SU-DHL-6 (cell line): ENCODE measurements around the gene ISG20.

Experiments
- H2AFZ ChIP-seq: fragments of 200-600 bp; sonication (generic); 2 replicates; pipeline ENCODE4 v1.6.1; 2014; ENCODE audit warnings: low read depth, mild to moderate bottlenecking, moderate library complexity, mixed read lengths, antibody characterized with exemption, low read length; ENCODE audit not compliant: severe bottlenecking
- H3F3A ChIP-seq: fragments of 200-600 bp; shearing (Covaris generic); 2 replicates; pipeline ENCODE4 v1.6.0; 2016; ENCODE audit warnings: antibody characterized with exemption, mild to moderate bottlenecking; ENCODE audit not compliant: insufficient read depth
- H3K27ac ChIP-seq: fragments of 200-600 bp; sonication (generic); 2 replicates; pipeline ENCODE4 v1.5.1; 2016; ENCODE audit warnings: low read depth, mild to moderate bottlenecking, low read length, moderate library complexity, mixed read lengths
- H3K27me3 ChIP-seq: fragments of 200-600 bp; sonication (generic), shearing (Covaris generic); 2 replicates; pipeline ENCODE4 v1.6.0; 2014; ENCODE audit warnings: mild to moderate bottlenecking, low read length
- H3K36me3 ChIP-seq: fragments of 200-600 bp; sonication (generic); 2 replicates; pipeline ENCODE4 v1.6.1; 2014; ENCODE audit warnings: mild to moderate bottlenecking, low read length, mixed read lengths
- H3K4me2 ChIP-seq: fragments of 300-600, 200-600 bp; shearing (Covaris generic), sonication (generic); 2 replicates; pipeline ENCODE4 v1.6.0; 2014; ENCODE audit warnings: low read length, low read depth, mild to moderate bottlenecking; ENCODE audit not compliant: poor library complexity, severe bottlenecking
- H3K4me3 ChIP-seq: fragments of 200-600 bp; sonication (generic); 2 replicates; pipeline ENCODE4 v1.5.1; 2014; ENCODE audit warnings: antibody characterized with exemption, low read length, mild to moderate bottlenecking, mixed read lengths; ENCODE audit not compliant: insufficient read depth, poor library complexity, severe bottlenecking
- H3K79me2 ChIP-seq: fragments of 200-600 bp; sonication (generic); 2 replicates; pipeline ENCODE4 v1.6.1; 2014; ENCODE audit warnings: mild to moderate bottlenecking, low read length, moderate library complexity; ENCODE audit not compliant: insufficient read depth
- H3K9ac ChIP-seq: fragments of 200-600 bp; sonication (generic); 2 replicates; pipeline ENCODE4 v1.7.0; 2014; ENCODE audit warnings: mild to moderate bottlenecking, low read length
- H3K9me2 ChIP-seq: fragments of 200-600 bp; sonication (generic); replicated peaks from 2 replicates; pipeline ENCODE4 v1.6.1; 2014; ENCODE audit warnings: low read length; ENCODE audit not compliant: insufficient read depth
- H3K9me3 ChIP-seq: fragments of 200-600 bp; sonication (generic); 2 replicates; pipeline ENCODE4 v1.6.1; 2014; ENCODE audit warnings: low read length, mixed read lengths; ENCODE audit not compliant: insufficient read depth
- H4K20me1 ChIP-seq: fragments of 200-600 bp; sonication (generic); 2 replicates; pipeline ENCODE4 v1.6.1; 2014; ENCODE audit warnings: low read depth, mild to moderate bottlenecking, antibody characterized with exemption, low read length, moderate library complexity, mixed read lengths
- CTCF ChIP-seq: fragments of 200-600 bp; sonication (generic); IDR thresholded peaks from one replicate; pipeline ENCODE4 v1.5.1; 2017; ENCODE audit warnings: antibody characterized with exemption, mild to moderate bottlenecking, low read length, moderate library complexity; ENCODE audit not compliant: insufficient read depth, poor library complexity, severe bottlenecking
- EZH2phosphoT487 ChIP-seq: fragments of 200-600 bp; sonication (generic), shearing (Covaris generic); conservative IDR thresholded peaks from 2 replicates; pipeline ENCODE4 v1.6.1; 2018; ENCODE audit warnings: mild to moderate bottlenecking, antibody characterized with exemption, low read length, moderate library complexity, mixed read lengths

Gene ISG20

GRCh38 chr15:88619796-88620195 is 19.0 kb upstream of the ISG20 start:
- TF ChIP-seq EZH2phosphoT487: no peak
- no peak for TF ChIP-seq CTCF
- H3K4me3 ChIP-seq: no peak overlapping the region

GRCh38 chr15:88620995-88621772 is 17.6 kb upstream of the ISG20 start, which contains the start of gene AEN:
TSS of gene AEN (plus strand) at chr15:88621340. CDS start at chr15:88626210, 4,870 bp downstream.
- no peaks in the 10 kb centered on the region for H3F3A ChIP-seq
- H3K27ac ChIP-seq: peak within 1 kb of the TSS; percentile 80
- H3K9ac ChIP-seq: peak within 1 kb of the TSS; percentile 96
- H4K20me1 ChIP-seq: peaks cover 15% of the 10 kb centered on the region; the same call in 1 of the 2 replicates
- H3K79me2 ChIP-seq: peaks cover 48% of the 10 kb centered on the region
- H3K9me2 ChIP-seq: no peaks in the 10 kb centered on the region
- no peaks in the 10 kb centered on the region for H3K9me3 ChIP-seq
- peak within 1 kb of the TSS; percentile 70 for H3K4me3 ChIP-seq
- H3K27me3 ChIP-seq: no peaks in the 10 kb centered on the region
- H3K36me3 ChIP-seq: no peaks in the 10 kb centered on the region
- TF ChIP-seq CTCF: no peak
- peak within 1 kb of the TSS; percentile 82 for H2AFZ ChIP-seq
- peak within 1 kb of the TSS; percentile 78 for H3K4me2 ChIP-seq

More at GRCh38 chr15:88619796-88620195, 19.0 kb upstream of the ISG20 start:
- Histone ChIP-seq H2AFZ (peak overlapping the region; percentile 9), H3K79me2 (peaks cover 36% of the 10 kb centered on the region), H4K20me1 (peaks cover 15% of the 10 kb centered on the region; the same call in 1 of the 2 replicates), H3K4me2 (no peak overlapping the region), H3K27ac (no peak overlapping the region), H3K27me3 (no peaks in the 10 kb centered on the region), H3F3A (no peaks in the 10 kb centered on the region), H3K9ac (no peak overlapping the region), H3K9me2 (no peaks in the 10 kb centered on the region), H3K9me3 (no peaks in the 10 kb centered on the region), H3K36me3 (no peaks in the 10 kb centered on the region)

GRCh38 chr15:88621789-88622604 is 16.8 kb upstream of the ISG20 start:
- H3K9me2 ChIP-seq: no peaks in the 10 kb centered on the region
- H3F3A ChIP-seq: no peaks in the 10 kb centered on the region
- H3K4me3 ChIP-seq: peak overlapping the region; percentile 70
- no peak overlapping the region for H2AFZ ChIP-seq
- peak overlapping the region; percentile 74 for H3K4me2 ChIP-seq
- H3K36me3 ChIP-seq: peaks cover 4% of the 10 kb centered on the region; the same call in 1 of the 2 replicates
- no peaks in the 10 kb centered on the region for H3K27me3 ChIP-seq
- peak overlapping the region; percentile 96 for H3K9ac ChIP-seq
- H3K9me3 ChIP-seq: no peaks in the 10 kb centered on the region
- peaks cover 18% of the 10 kb centered on the region; the same call in 1 of the 2 replicates for H4K20me1 ChIP-seq
- TF ChIP-seq EZH2phosphoT487 (no peak), CTCF (no peak)
- peak overlapping the region; percentile 80 for H3K27ac ChIP-seq
- H3K79me2 ChIP-seq: peaks cover 56% of the 10 kb centered on the region
